K562 (cell line): Measurements from ENCODE around the gene P2RY14. TPM values are rescaled to one million over a fixed set of nuclear protein-coding genes. Genes with fewer than 3 reads are reported as not detected.

Experiments used
- ATAC-seq: fragments of 200-7000 bp; cut with Tn5 transposase; 3 replicates; pipeline ENCODE4 v1.9.1; 2020; ENCODE audit warnings: moderate library complexity
- BruUV-seq: library from RNA; stranded (reverse); fragments of 400-500 nt; replicated peaks from 2 replicates; lab custom pipeline; 2021; lab: Mats Ljungman, UMichigan
- CTCF ChIA-PET: fragments of 300-600 bp; formaldehyde crosslinking; extraction: SDS; loops from one replicate; lab custom pipeline; 2021; ENCODE audit warnings: low intra/inter-chr PET ratio; lab: Yijun Ruan, JAX
- POLR2A ChIA-PET: fragments of 300-600, 350-650 bp; sonication (Branson Sonifier 250); formaldehyde crosslinking; extraction: SDS; loops from one replicate; lab custom pipeline; 2021; ENCODE audit warnings: antibody characterized with exemption, inconsistent platforms; lab: Yijun Ruan, JAX
- DNase-seq, 4 experiments: peaks; one replicate each; pipeline versions ENCODE4 v3.0.0 to v3.0.0-alpha.2; 2011 to 2018; ENCODE audit warnings: low spot score in 3 of 4, mixed read lengths in 3 of 4; ENCODE audit errors: extremely low read depth in 1 of 4
- FAIRE-seq: peaks from 2 replicates; lab custom pipeline; 2011; peaks lifted over from hg19 to GRCh38; lab: Jason Lieb, UNC
- H2AFZ ChIP-seq: 2 replicates; pipeline ENCODE4 v1.6.0; 2011; ENCODE audit warnings: low read depth, low read length, control low read depth, inconsistent platforms
- H3K27ac ChIP-seq: fragments of 200-600 bp; 3 replicates; pipeline ENCODE4 v1.8.0; 2011; ENCODE audit warnings: low read depth, mild to moderate bottlenecking, control low read depth, inconsistent platforms, low read length, moderate library complexity, mixed read lengths; ENCODE audit errors: extremely low read depth
- H3K27me3 ChIP-seq, 2 experiments: fragments of 300-600 bp in 1 of 2; 2 replicates in 1 of 2; 3 replicates in 1 of 2; pipeline versions ENCODE4 v1.6.0 to v1.8.0; 2011; ENCODE audit warnings: inconsistent platforms in 2 of 2, low read length in 2 of 2, mild to moderate bottlenecking in 1 of 2, mixed read lengths in 1 of 2, moderate library complexity in 1 of 2; ENCODE audit not compliant: control insufficient read depth in 2 of 2, insufficient read depth in 2 of 2
- H3K36me3 ChIP-seq: fragments of 300-600 bp; 3 replicates; pipeline ENCODE4 v1.8.0; 2011; ENCODE audit warnings: mild to moderate bottlenecking, low read length, inconsistent platforms; ENCODE audit not compliant: control insufficient read depth, insufficient read depth
- H3K4me1 ChIP-seq, 2 experiments: fragments of 200-600 bp in 1 of 2; replicated peaks in 1 of 2; 2 replicates in 1 of 2; 3 replicates in 1 of 2; pipeline versions ENCODE4 v1.5.1 to v1.8.0; 2011; ENCODE audit warnings: inconsistent platforms in 2 of 2, low read length in 2 of 2, mild to moderate bottlenecking in 1 of 2, mixed read lengths in 1 of 2, moderate library complexity in 1 of 2; ENCODE audit not compliant: control insufficient read depth in 2 of 2, insufficient read depth in 2 of 2
- H3K4me2 ChIP-seq: 2 replicates; pipeline ENCODE4 v1.6.1; 2011; ENCODE audit warnings: low read length, control low read depth, inconsistent platforms, mixed read lengths; ENCODE audit not compliant: insufficient read depth
- H3K4me3 ChIP-seq: fragments of 200-600 bp; sonication (generic), shearing (Covaris generic); 2 replicates; pipeline ENCODE4 v1.5.1; 2016; ENCODE audit warnings: control low read depth, inconsistent platforms
- H3K79me2 ChIP-seq: fragments of 200-600 bp; 3 replicates; pipeline ENCODE4 v1.8.0; 2011; ENCODE audit warnings: low read length, inconsistent platforms; ENCODE audit not compliant: control insufficient read depth, insufficient read depth
- H3K9ac ChIP-seq, 2 experiments: 2 replicates each; pipeline versions ENCODE4 v1.6.0 to v1.6.1; 2011; ENCODE audit warnings: low read depth in 2 of 2, low read length in 2 of 2, control low read depth in 1 of 2, inconsistent platforms in 1 of 2, mild to moderate bottlenecking in 1 of 2, mixed read lengths in 1 of 2; ENCODE audit not compliant: insufficient read depth in 1 of 2
- H3K9me1 ChIP-seq: one replicate; pipeline ENCODE4 v1.6.0; 2011; ENCODE audit warnings: inconsistent platforms, mild to moderate bottlenecking, low read length, moderate library complexity; ENCODE audit not compliant: control insufficient read depth, insufficient read depth
- H3K9me3 ChIP-seq: replicated peaks from 2 replicates; pipeline ENCODE4 v1.5.1; 2011; ENCODE audit warnings: low read depth, low read length, inconsistent platforms; ENCODE audit not compliant: control insufficient read depth, insufficient read depth
- H4K20me1 ChIP-seq: replicated peaks from 2 replicates; pipeline ENCODE4 v1.6.1; 2011; ENCODE audit warnings: low read length, inconsistent platforms, mixed read lengths; ENCODE audit not compliant: control insufficient read depth, insufficient read depth
- NFIC ChIP-seq: fragments of 450-650 bp; IDR thresholded peaks from 2 replicates; pipeline ENCODE4 v1.6.1; 2017; ENCODE audit warnings: mild to moderate bottlenecking, inconsistent platforms
- NFIX ChIP-seq: fragments of 250-450 bp; sonication (Bioruptor Pico); IDR thresholded peaks from 2 replicates; pipeline ENCODE4 v1.4.0; 2020; ENCODE audit warnings: low read depth, mild to moderate bottlenecking, moderate library complexity
- NR2C2 ChIP-seq, 2 experiments: fragments of 200-800 bp in 1 of 2; sonication (Bioruptor generic) in 1 of 2; sonication (generic) in 1 of 2; formaldehyde crosslinking in 1 of 2; IDR thresholded peaks; 2 replicates each; pipeline versions ENCODE4 v1.6.1 to v1.8.0; 2016 to 2022; ENCODE audit warnings: mild to moderate bottlenecking in 1 of 2, missing compliant biosample characterization in 1 of 2, missing genetic modification characterization in 1 of 2, missing genetic modification reagents in 1 of 2
- RBM34 ChIP-seq: fragments of 200-400 bp; formaldehyde crosslinking; IDR thresholded peaks from 2 replicates; pipeline ENCODE4 v1.6.1; 2018; ENCODE audit warnings: low read length, borderline replicate concordance; ENCODE audit not compliant: insufficient read depth
- TAF9B ChIP-seq: fragments of 450-650 bp; IDR thresholded peaks from 2 replicates; pipeline ENCODE4 v1.6.1; 2018; ENCODE audit warnings: mild to moderate bottlenecking; ENCODE audit not compliant: partially characterized antibody
- whole genome bisulfite sequencing: fragments of 100-300 bp; shearing (Covaris generic); methylation state at CpG from one replicate; pipeline ENCODE4 v1.1.6; 2016; ENCODE audit warnings: low coverage, mixed read lengths; ENCODE audit not compliant: insufficient coverage; ENCODE audit errors: missing lambda C conversion rate; 5-methylcytosine and 5-hydroxymethylcytosine counted together
- in situ Hi-C: fragments of 300-500 bp; cut with MboI; formaldehyde crosslinking; loops from 4 replicates; pipeline ENCODE4 v1.15.0; 2018; ENCODE audit warnings: inconsistent platforms, mixed read lengths
- intact Hi-C: fragments of 100-400 bp; cut with micrococcal nuclease; formaldehyde crosslinking; loops from 2 replicates; pipeline ENCODE4 v1.14.2; 2022
- polyA plus RNA-seq, 8 experiments: library from polyadenylated mRNA; depleted of rRNA in 4 of 8; stranded (reverse) in 5 of 8; unstranded in 3 of 8; fragments of >200 nt; fragmentation: Nextera tagmentation in 2 of 8; fragmentation: Illumina TruSeq in 1 of 8; extraction: Ambion mirVana in 2 of 8; extraction: Trizol in 1 of 8; gene quantifications; 2 replicates each; pipeline versions ENCODE4 v1.2.1 to v1.2.3, GENCODE V29; 2011 to 2014; ENCODE audit warnings: inconsistent platforms in 1 of 8, missing spikeins in 1 of 8
- total RNA-seq, 7 experiments: library from RNA; depleted of rRNA in 6 of 7; stranded (reverse); fragments of >200 nt in 6 of 7; fragmentation: Illumina TruSeq in 2 of 7; extraction: Trizol in 2 of 7; gene quantifications; 2 replicates each; pipeline versions ENCODE4 v1.2.1 to v1.2.3, GENCODE V29; 2011 to 2021; ENCODE audit warnings: low replicate concordance in 1 of 7

P2RY14 gene
- total and polyA plus RNA-seq, 9 of the 15 experiments (the other 6 are each of a cell fraction or from before 2014, with no cell fraction given) = not detected

GRCh38 chr3:151200586-151200985 lies 77.8 kb downstream of the P2RY14 start:
- TF ChIP-seq NFIC (peak; percentile 97), NFIX (peak; percentile 94), TAF9B (no peak), NR2C2 (CRISPR knock-in tag; IDR thresholded peaks at IDR 0.05) (no peak), NR2C2 (tag; IDR thresholded peaks at IDR 0.05) (no peak), RBM34 (no peak)
- TF ChIP-seq, all 486 proteins: peak for 2
- Histone ChIP-seq H3K79me2 (no peaks in the 10 kb centered on the region), H3K27me3 (peaks cover 0 to 5% of the 10 kb centered on the region in 2 experiments; a peak in 3 of 5 replicates), H3K4me2 (no peak overlapping the region), H3K9ac (no peak overlapping the region), H3K9me3 (no peaks in the 10 kb centered on the region), H3K36me3 (no peaks in the 10 kb centered on the region), H2AFZ (no peak overlapping the region), H3K9me1 (no peaks in the 10 kb centered on the region), H3K27ac (no peak overlapping the region), H4K20me1 (no peaks in the 10 kb centered on the region), H3K4me3 (no peak overlapping the region), H3K4me1 (no peaks in the 10 kb centered on the region)
- 0% methylated on average over 2 of the region's 2 CpGs for WGBS
- ATAC-seq = no peak
- intact Hi-C loops = no loop called here
- FAIRE-seq = no peak
- in situ Hi-C loops = no loop called here
- ChIA-PET CTCF (no interaction called here), POLR2A (interaction anchor here (1.0 kb wide), 2 partner anchors 9 kb away, joined by 3 read pairs; no protein-coding TSS in a partner anchor)
- no peak for DNase-seq
- BruUV-seq = no TSS peak
